UCSD-AML1 (cell line): ENCODE measurements around the gene METRN.
A peak's percentile ranks its signal among the peaks of the same experiment; 100 is the strongest.
"Not testable (repeated sequence)": the region's sequence is repeated elsewhere in the genome, so short reads cannot be mapped to it uniquely, and the experiment has no call there.

Experiments used
- DNase-seq: peaks from one replicate; lab custom pipeline; 2025; ENCODE audit not compliant: unreplicated experiment; lab: John Stamatoyannopoulos, UW

METRN gene

DNA sequence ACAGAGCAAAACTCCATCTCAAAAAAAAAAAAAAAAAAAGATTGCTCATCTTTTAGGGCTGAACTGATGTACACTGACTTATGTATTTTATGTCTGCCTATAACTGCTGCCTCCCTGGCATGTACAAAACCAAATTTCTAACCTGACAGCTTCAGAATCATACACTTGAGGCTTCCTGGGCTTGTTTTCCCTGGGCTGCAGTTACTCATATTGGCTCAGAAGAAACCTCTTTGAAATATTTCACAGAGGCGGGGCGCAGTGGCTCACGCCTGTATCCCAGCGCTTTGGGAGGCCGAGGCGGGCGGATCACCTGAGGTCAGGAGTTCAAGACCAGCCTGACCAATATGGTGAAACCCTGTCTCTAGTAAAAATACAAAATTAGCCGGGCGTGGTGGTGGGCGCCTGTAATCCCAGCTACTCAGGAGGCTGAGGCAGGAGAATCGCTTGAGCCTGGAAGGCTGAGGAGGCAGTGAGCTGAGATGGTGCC lies 39.2 kb downstream of the METRN start:
- not testable (repeated sequence) for DNase-seq

DNA sequence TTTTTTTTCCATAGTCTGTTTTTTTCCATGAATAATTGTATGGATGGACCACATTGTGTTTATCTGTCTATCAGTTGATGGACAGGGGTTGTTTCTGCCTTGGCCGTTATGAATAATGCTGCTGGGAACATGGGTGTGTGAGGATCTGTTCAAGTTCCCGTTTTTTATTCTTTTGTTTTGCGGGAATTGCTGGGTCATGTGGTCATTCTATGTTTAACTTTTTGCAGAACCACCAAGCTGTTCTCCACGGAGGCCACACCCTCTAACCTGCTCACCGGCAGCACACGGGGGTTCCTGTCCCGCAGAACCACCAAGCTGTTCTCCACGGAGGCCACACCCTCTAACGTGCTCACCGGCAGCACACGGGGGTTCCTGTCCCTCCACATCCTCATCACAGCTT lies 39.7 kb downstream of the METRN start:
- peak; percentile 49 for DNase-seq

GRCh38 chr16:756428-756827 lies 41.5 kb downstream of the METRN start:
- DNase-seq, result no peak

DNA sequence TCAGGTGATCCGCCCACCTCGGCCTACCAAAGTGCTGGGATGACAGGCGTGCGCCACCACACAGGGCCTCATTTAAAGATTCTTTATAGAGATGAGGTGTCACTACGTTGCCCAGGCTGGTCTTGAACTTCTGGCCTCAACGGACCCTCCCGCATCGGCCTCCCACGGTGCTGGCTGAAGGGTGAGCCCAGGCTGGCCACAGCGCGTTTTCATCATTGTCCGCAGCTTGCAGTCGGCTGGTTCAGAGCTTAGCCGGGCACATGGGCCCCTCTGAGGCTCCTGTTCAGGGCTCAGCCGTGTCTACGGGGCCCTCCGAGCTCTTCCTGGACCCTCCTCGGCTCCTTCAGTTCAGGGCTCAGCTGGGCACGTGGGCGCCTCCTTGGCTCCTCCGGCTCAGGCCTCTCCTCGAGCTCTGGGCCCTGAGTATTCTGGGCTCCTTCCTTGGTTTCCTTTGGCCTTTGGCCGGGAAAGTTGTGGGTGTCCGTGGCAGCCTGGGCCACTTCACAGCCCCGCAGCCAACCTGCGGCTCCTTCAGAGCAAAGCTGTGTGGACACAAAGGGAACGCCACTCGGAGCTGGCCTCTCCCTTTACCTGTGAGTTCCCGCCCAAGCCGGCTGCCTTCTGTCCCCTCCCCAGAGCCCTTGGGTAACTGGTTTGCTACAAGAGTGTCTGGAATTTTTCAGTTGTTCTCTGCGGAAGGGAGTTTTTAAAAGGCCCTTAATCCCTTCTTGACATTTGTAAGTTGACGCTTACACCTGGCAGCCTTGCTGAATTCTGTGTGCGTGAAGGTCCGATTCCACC lies 44.4 kb downstream of the METRN start:
- no peak for DNase-seq

- DNase-seq, result no peak
Observed at GRCh38 chr16:760065-760464, 45.1 kb downstream of the METRN start.

- DNase-seq, result no peak
Observed at GRCh38 chr16:760545-761343, 45.8 kb downstream of the METRN start, which contains the start of gene MSLN. Gene MSLN (plus strand): TSS chr16:760734. CDS start chr16:762681, 1,947 bp downstream.

DNA sequence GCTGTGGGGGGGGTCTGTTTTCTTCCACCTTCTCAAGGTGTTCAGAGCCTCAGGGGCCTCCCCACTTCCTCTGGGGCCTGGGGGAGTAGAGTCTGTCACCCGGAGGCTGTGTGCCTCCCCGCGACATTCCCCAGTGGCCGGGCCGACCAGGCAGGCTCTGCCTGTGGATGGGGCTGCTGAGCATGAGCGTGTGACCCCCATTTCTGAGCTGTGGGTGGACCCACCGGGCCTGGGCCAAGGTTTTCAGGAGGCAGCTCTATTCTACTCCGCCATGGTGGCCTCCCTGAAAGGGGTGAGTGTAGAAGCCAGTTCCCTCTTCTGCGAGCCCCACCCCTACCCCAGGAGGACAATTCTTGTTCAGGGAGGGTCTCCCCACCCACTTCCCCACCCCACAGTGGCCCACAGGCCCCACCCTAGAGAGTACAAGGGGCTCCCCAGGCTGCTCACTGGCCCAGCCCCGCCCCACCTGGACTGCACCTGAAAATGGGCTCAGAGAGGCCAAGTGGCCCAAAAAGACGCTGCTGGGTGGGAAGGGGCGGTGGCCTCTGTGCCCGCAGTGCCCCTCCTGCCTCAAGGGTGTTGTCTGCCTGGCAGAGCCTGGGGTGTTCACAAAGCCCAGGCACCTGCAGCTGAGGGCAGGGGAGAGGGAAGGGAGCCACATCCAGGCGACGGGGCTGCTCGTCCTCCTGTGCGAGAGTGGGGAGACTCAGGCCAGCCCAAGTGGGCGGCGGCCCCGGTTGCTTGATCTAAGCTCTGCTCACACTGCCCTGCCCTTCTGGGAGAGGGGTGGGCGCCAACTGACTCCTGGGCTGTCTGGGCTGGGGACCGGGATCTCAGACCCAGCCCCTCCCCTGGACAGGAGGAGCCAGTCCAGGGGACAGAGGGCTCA lies 47.0 kb downstream of the METRN start:
- DNase-seq, result no peak

DNA sequence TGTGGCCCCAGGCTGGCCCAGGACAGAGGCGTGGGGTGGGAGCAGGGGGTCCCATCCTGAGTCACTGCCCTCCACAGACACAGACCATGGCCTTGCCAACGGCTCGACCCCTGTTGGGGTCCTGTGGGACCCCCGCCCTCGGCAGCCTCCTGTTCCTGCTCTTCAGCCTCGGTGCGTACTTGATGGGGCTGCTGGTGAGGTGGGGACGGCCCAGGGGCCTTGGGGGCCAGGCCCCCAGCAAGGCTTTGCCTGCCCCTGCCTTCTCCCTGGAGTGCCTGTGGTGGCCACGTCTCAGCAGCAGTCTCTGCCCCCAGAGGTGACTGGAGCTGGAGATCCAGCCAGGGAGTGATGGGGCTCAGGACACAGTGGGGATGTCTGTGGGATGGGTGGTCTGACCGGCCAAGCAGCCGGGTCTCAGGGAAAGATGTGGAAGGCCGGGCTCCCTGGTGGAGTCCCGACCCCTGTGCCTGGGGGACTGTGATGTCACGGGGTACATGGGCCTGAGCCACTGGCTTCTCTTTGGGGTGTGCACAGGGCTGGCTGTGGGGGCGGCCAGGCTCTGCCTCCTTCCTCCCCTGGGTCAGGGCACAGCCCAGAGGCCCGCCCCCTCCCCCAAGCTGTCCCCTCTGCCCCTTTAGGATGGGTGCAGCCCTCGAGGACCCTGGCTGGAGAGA lies 47.8 kb downstream of the METRN start:
- no peak for DNase-seq

GRCh38 chr16:763369-764183 lies 48.7 kb downstream of the METRN start:
- no peak for DNase-seq

DNA sequence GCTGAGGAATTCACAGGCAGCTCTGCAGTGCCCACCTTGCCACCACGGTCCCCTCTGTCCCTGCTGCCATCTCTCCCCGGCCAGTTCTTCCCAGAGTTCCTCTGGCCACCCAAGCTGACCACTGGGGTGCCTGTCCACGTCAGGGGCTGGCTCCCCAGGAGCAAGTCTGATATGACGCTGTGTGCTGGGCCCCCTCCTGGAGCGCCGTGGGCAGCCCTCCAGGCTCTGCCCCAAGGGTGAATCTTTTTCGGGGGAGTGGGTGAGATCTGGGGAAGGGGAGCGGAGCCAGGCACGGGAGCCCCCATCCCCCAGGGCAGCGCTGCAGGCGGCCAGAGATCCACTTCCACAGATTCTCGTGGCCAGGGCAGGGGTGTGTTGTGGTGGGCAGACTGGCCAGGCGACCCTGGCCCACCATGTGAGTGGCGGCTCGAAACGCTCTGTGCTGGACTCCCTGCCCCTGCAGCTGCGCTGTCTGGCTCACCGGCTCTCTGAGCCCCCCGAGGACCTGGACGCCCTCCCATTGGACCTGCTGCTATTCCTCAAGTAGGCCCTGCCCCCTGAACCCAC lies 49.3 kb downstream of the METRN start:
- no peak for DNase-seq

DNA sequence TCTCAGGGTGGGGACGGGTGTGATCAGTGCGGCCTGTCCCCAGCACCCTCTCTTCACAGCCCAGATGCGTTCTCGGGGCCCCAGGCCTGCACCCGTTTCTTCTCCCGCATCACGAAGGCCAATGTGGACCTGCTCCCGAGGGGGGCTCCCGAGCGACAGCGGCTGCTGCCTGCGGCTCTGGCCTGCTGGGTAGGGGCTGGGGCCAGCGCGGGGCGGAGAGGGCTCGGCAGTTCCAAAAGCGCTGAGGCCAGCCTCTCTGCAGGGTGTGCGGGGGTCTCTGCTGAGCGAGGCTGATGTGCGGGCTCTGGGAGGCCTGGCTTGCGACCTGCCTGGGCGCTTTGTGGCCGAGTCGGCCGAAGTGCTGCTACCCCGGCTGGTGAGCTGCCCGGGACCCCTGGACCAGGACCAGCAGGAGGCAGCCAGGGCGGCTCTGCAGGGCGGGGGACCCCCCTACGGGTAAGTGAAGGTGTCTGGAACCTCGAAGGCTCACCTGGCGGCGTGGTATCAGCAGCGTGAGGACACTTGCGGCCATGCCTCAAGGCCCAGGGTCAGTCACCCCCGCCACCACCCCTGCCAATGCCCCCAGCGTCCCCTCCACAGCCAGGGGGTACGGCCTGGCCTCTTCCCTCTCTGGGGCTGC lies 50.0 kb downstream of the METRN start:
- no peak for DNase-seq

- no peak for DNase-seq
Observed at GRCh38 chr16:765488-765865, 50.6 kb downstream of the METRN start.

GRCh38 chr16:766008-766819 lies 51.3 kb downstream of the METRN start:
- DNase-seq, result no peak

DNA sequence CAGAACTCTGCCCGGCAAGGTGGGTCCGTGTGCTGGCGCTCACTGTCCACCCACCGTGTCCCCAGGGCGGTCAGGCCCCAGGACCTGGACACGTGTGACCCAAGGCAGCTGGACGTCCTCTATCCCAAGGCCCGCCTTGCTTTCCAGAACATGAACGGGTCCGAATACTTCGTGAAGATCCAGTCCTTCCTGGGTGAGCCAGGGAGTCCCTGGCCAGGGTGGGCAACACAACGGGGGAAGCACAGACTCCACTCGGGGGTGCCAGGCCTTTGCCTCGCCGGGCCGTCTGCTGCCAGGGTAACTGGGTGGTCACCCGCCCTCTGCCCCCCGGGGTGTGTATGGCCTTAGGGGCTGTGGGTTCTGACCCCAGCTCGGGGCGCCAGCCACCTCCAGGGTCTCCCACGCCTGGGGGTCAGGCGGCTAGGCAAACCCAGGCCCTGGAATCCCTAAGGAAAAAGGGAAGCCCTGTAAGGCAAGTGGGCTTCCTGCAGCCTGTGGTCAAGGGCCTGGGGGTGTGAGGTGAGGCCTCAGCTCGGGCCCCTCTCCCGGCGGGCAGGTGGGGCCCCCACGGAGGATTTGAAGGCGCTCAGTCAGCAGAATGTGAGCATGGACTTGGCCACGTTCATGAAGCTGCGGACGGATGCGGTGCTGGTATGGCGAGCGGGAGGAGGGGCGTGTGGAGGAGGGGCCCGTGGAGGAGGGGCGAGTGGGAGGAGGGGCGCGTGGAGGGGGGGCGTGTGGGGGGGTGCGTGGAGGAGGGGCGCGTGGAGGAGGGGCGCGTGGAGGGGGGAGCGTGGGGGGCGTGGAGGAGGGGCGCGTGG lies 52.1 kb downstream of the METRN start:
- DNase-seq, result no peak

GRCh38 chr16:767743-768235 lies 52.9 kb downstream of the METRN start:
- no peak for DNase-seq

- no peak for DNase-seq
Observed at GRCh38 chr16:768428-768827, 53.5 kb downstream of the METRN start.
